Stomach (tissue), 4 donors: Measurements from ENCODE around the gene GFPT2.

Experiments
- CTCF ChIP-seq, 7 experiments: fragments of 450-650 bp in 4 of 7; fragments of 200-600 bp in 3 of 7; sonication (generic) in 3 of 7; IDR thresholded peaks; one replicate each; pipeline ENCODE4 v1.5.1; 2016 to 2019; ENCODE audit warnings: antibody characterized with exemption in 7 of 7, control low read depth in 2 of 7, mild to moderate bottlenecking in 1 of 7
- EP300 ChIP-seq: sonication (generic); formaldehyde crosslinking; IDR thresholded peaks from one replicate; pipeline ENCODE4 v1.6.1; 2017; ENCODE audit warnings: antibody characterized with exemption
- POLR2A ChIP-seq, 4 donors: fragments of 450-650 bp; IDR thresholded peaks; one replicate each; pipeline ENCODE4 v1.6.1; 2016; ENCODE audit warnings: antibody characterized with exemption in 4 of 4, control low read depth in 2 of 4, mild to moderate bottlenecking in 1 of 4, moderate library complexity in 1 of 4
- POLR2AphosphoS5 ChIP-seq, 3 donors: sonication (generic); formaldehyde crosslinking; IDR thresholded peaks; one replicate each; pipeline ENCODE4 v1.6.1; 2016; ENCODE audit warnings: antibody characterized with exemption in 3 of 3

GRCh38 chr5:180336234-180337020, 16.7 kb downstream of the GFPT2 start:
- TF ChIP-seq CTCF (IDR thresholded peaks at IDR 0.05) (no peak), POLR2A (IDR thresholded peaks at IDR 0.05) (no peak), POLR2AphosphoS5 (IDR thresholded peaks at IDR 0.05) (no peak), EP300 (no peak)
